HUDEP-2 (cell line): ENCODE measurements around the gene PLLP.

ENCODE experiments used
- DNase-seq, 76 experiments: peaks; one replicate each; lab custom pipeline; 2025; ENCODE audit not compliant: unreplicated experiment in 76 of 76; lab: John Stamatoyannopoulos, UW

The PLLP gene

GRCh38 chr16:57231821-57232350 lies 52.6 kb downstream of the PLLP start:
- no peak for DNase-seq

- no peak for DNase-seq
Measured at GRCh38 chr16:57229079-57229478, 55.4 kb downstream of the PLLP start.

- DNase-seq: no peak
Measured at GRCh38 chr16:57226701-57227621, 57.5 kb downstream of the PLLP start.

- DNase-seq: no peak
Measured at GRCh38 chr16:57225978-57226377, 58.5 kb downstream of the PLLP start.

- DNase-seq: no peak
Measured at GRCh38 chr16:57224651-57225335, 59.7 kb downstream of the PLLP start.

- no peak for DNase-seq
Measured at GRCh38 chr16:57223057-57223456, 61.4 kb downstream of the PLLP start.

- DNase-seq: no peak
Measured at GRCh38 chr16:57216968-57217367, 67.5 kb downstream of the PLLP start.

GRCh38 chr16:57213462-57213861 lies 71.0 kb downstream of the PLLP start:
- DNase-seq: no peak

- DNase-seq: no peak
Measured at GRCh38 chr16:57209780-57210179, 74.7 kb downstream of the PLLP start.

- no peak for DNase-seq
Measured at GRCh38 chr16:57208926-57209325, 75.5 kb downstream of the PLLP start.
